Right ventricle myocardium superior (tissue), 1 donor: Measurements from ENCODE around the gene RBP3. TPM values are rescaled to one million over a fixed set of nuclear protein-coding genes. Genes with fewer than 3 reads are reported as not detected.

Source experiments
- ATAC-seq: fragments of 200-7000 bp; cut with Tn5 transposase; one replicate; pipeline ENCODE4 v1.9.1; 2020; ENCODE audit warnings: mild to moderate bottlenecking; ENCODE audit not compliant: poor library complexity
- DNase-seq: peaks from one replicate; pipeline ENCODE4 v3.0.0-alpha.2; 2020
- intact Hi-C: fragments of 100-400 bp; cut with DNase I; formaldehyde crosslinking; loops from one replicate; pipeline ENCODE4 v1.11.2; 2022
- total RNA-seq: library from RNA; stranded (reverse); fragmentation: NEBNext Ultra II Directional; extraction: Animal tissue kit (Norgen Biotek cat#: 25700); gene quantifications from one replicate; pipeline ENCODE4 v1.2.1, GENCODE V29; 2021
- donor health status: DM: no; HTN: yes; CAD: no; lungs with severe emphysema.

RBP3 gene
- total RNA-seq, 1 donor from 2014 or later, result not detected

GRCh38 chr10:47350671-47351640, 2.8 kb downstream of the RBP3 start:
- ATAC-seq (no peak), DNase-seq (no peak)
- intact Hi-C loops, result no loop called here

GRCh38 chr10:47351899-47352815, 4.0 kb downstream of the RBP3 start:
- no peak for DNase-seq
- no peak for ATAC-seq
- intact Hi-C loops, result no loop called here

GRCh38 chr10:47353351-47353750, 5.2 kb downstream of the RBP3 start:
- DNase-seq, result no peak
- intact Hi-C loops, result no loop called here
- ATAC-seq, result no peak

GRCh38 chr10:47354165-47354564, 6.0 kb downstream of the RBP3 start:
- intact Hi-C loops, result no loop called here
- ATAC-seq, result no peak
- no peak for DNase-seq

GRCh38 chr10:47354900-47355299, 6.7 kb downstream of the RBP3 start:
- ATAC-seq, result no peak
- no peak for DNase-seq
- intact Hi-C loops, result no loop called here

- DNase-seq (no peak), ATAC-seq (no peak)
- intact Hi-C loops, result no loop called here
These were observed 8.5 kb downstream of the RBP3 start for GRCh38 chr10:47356708-47357107.

GRCh38 chr10:47357131-47357582, 9.0 kb downstream of the RBP3 start:
- ATAC-seq (no peak), DNase-seq (no peak)
- intact Hi-C loops, result no loop called here

GRCh38 chr10:47357911-47358310, 9.7 kb downstream of the RBP3 start:
- intact Hi-C loops, result no loop called here
- no peak for ATAC-seq
- no peak for DNase-seq

- intact Hi-C loops, result no loop called here
- ATAC-seq, result no peak
- no peak for DNase-seq
These were observed 10.3 kb downstream of the RBP3 start for GRCh38 chr10:47358457-47358856.

- intact Hi-C loops, result no loop called here
- no peak for DNase-seq
- no peak for ATAC-seq
These were observed 10.9 kb downstream of the RBP3 start for GRCh38 chr10:47359101-47359500.

- intact Hi-C loops, result no loop called here
- DNase-seq, result no peak
- ATAC-seq, result no peak
These were observed 11.7 kb downstream of the RBP3 start for GRCh38 chr10:47359626-47360418.

- ATAC-seq (peak; percentile 68), DNase-seq (no peak)
- intact Hi-C loops, result no loop called here
These were observed 12.4 kb downstream of the RBP3 start for GRCh38 chr10:47360419-47361040.

- peak; percentile 57 for ATAC-seq
- intact Hi-C loops, result no loop called here
- DNase-seq, result no peak
These were observed 13.1 kb downstream of the RBP3 start for GRCh38 chr10:47361293-47361692.

GRCh38 chr10:47362199-47362598, 14.0 kb downstream of the RBP3 start:
- intact Hi-C loops, result no loop called here
- DNase-seq (no peak), ATAC-seq (no peak)

GRCh38 chr10:47363781-47364180, 15.6 kb downstream of the RBP3 start:
- intact Hi-C loops, result no loop called here
- DNase-seq, result no peak
- no peak for ATAC-seq

- no peak for ATAC-seq
- no peak for DNase-seq
- intact Hi-C loops, result no loop called here
These were observed 16.2 kb downstream of the RBP3 start for GRCh38 chr10:47364366-47364765.

GRCh38 chr10:47364911-47365310, 16.7 kb downstream of the RBP3 start:
- ATAC-seq (no peak), DNase-seq (no peak)
- intact Hi-C loops, result no loop called here

GRCh38 chr10:47365431-47366180, 17.4 kb downstream of the RBP3 start:
- intact Hi-C loops, result no loop called here
- no peak for ATAC-seq
- DNase-seq, result no peak
